Astrocyte of the cerebellum (primary cell): ENCODE measurements around the gene TBATA.

Experiments used
- DNase-seq: peaks from one replicate; pipeline ENCODE4 v3.0.0-alpha.2; 2011; ENCODE audit warnings: low read depth
- H3K4me3 ChIP-seq: 2 replicates; pipeline ENCODE4 v1.5.1; 2011; ENCODE audit warnings: mild to moderate bottlenecking, low read depth, low read length, moderate library complexity
- CTCF ChIP-seq: IDR thresholded peaks from 2 replicates; pipeline ENCODE4 v1.5.1; 2012; ENCODE audit warnings: low read length, low read depth, moderate library complexity, mild to moderate bottlenecking; ENCODE audit errors: missing control alignments
- in situ Hi-C: cut with HindIII; loops from 2 replicates; pipeline ENCODE4 v1.10.0; 2017; ENCODE audit warnings: low sequenced_read_pairs

TBATA gene

GRCh38 chr10:70748305-70748704, 36.9 kb downstream of the TBATA start:
- H3K4me3 ChIP-seq: no peak overlapping the region
- no peak for TF ChIP-seq CTCF
- in situ Hi-C loops: no loop called here
- DNase-seq: no peak

GRCh38 chr10:70747192-70747965, 37.8 kb downstream of the TBATA start:
- DNase-seq: no peak
- TF ChIP-seq CTCF: no peak
- in situ Hi-C loops: no loop called here
- no peak overlapping the region for H3K4me3 ChIP-seq

GRCh38 chr10:70745555-70745954, 39.6 kb downstream of the TBATA start:
- H3K4me3 ChIP-seq: no peak overlapping the region
- in situ Hi-C loops: no loop called here
- TF ChIP-seq CTCF: no peak
- DNase-seq: no peak

- in situ Hi-C loops: no loop called here
- DNase-seq: no peak
These were observed 40.5 kb downstream of the TBATA start for GRCh38 chr10:70744617-70745143.

GRCh38 chr10:70743879-70744278, 41.3 kb downstream of the TBATA start:
- no peak for DNase-seq
- H3K4me3 ChIP-seq: no peak overlapping the region
- in situ Hi-C loops: no loop called here
- TF ChIP-seq CTCF: no peak

More at GRCh38 chr10:70744617-70745143, 40.5 kb downstream of the TBATA start:
- no peak for TF ChIP-seq CTCF
- no peak overlapping the region for H3K4me3 ChIP-seq

- TF ChIP-seq CTCF: no peak
- H3K4me3 ChIP-seq: no peak overlapping the region
- DNase-seq: no peak
- in situ Hi-C loops: no loop called here
These were observed 41.8 kb downstream of the TBATA start for GRCh38 chr10:70743430-70743788.
